Uterus (tissue), 4 donors: ENCODE results near the gene TPRA1. TPM values are rescaled to one million over a fixed set of nuclear protein-coding genes. Genes with fewer than 3 reads are reported as not detected.

ENCODE experiments used
- DNase-seq, 2 donors: peaks; one replicate each; pipeline ENCODE4 v3.0.0-alpha.2; 2019 to 2020
- H3K27ac ChIP-seq, 2 donors: fragments of 200-600 bp; sonication (generic); 1 replicate in 1 of 2; 2 replicates in 1 of 2; pipeline ENCODE4 v1.5.1; 2016 to 2018
- H3K27me3 ChIP-seq, 2 donors: fragments of 200-600 bp; sonication (generic); one replicate each; pipeline ENCODE4 v1.5.1; 2018 to 2019; ENCODE audit warnings: control low read depth in 1 of 2
- H3K36me3 ChIP-seq, 2 donors: fragments of 200-600 bp; sonication (generic); one replicate each; pipeline ENCODE4 v1.5.1; 2019; ENCODE audit warnings: control low read depth in 1 of 2
- H3K4me1 ChIP-seq, 2 donors: fragments of 200-600 bp; sonication (generic); one replicate each; pipeline ENCODE4 v1.5.1; 2018 to 2019; ENCODE audit warnings: control low read depth in 1 of 2
- H3K4me3 ChIP-seq, 2 donors: fragments of 200-600 bp; sonication (generic); 1 replicate in 1 of 2; 2 replicates in 1 of 2; pipeline ENCODE4 v1.5.1; 2018 to 2019; ENCODE audit warnings: mild to moderate bottlenecking in 1 of 2
- H3K9me3 ChIP-seq, 2 donors: fragments of 200-600 bp; sonication (generic); one replicate each; pipeline ENCODE4 v1.5.1; 2019; ENCODE audit warnings: control low read depth in 1 of 2
- CTCF ChIP-seq, 4 experiments: fragments of 200-600 bp in 2 of 4; fragments of 450-650 bp in 2 of 4; sonication (generic) in 2 of 4; IDR thresholded peaks; one replicate each; pipeline ENCODE4 v1.5.1; 2016 to 2019; ENCODE audit warnings: antibody characterized with exemption in 4 of 4, mild to moderate bottlenecking in 2 of 4, moderate library complexity in 1 of 4
- POLR2A ChIP-seq, 2 donors: fragments of 450-650 bp; IDR thresholded peaks; one replicate each; pipeline ENCODE4 v1.6.1; 2016; ENCODE audit warnings: antibody characterized with exemption in 2 of 2, mild to moderate bottlenecking in 1 of 2, moderate library complexity in 1 of 2
- intact Hi-C: fragments of 100-400 bp; cut with DNase I; formaldehyde crosslinking; loops from one replicate; pipeline ENCODE4 v1.15.1; 2023; ENCODE audit warnings: low total_unique reads
- total RNA-seq, 4 donors: library from RNA; depleted of rRNA in 3 of 4; stranded (reverse); fragments of >200 nt in 3 of 4; gene quantifications; one replicate each; pipeline versions ENCODE4 v1.1.0 to v1.2.4, GENCODE V29; 2014 to 2023
- donor health status: DM: yes; HTN: yes; CAD: no.

Gene TPRA1
- total RNA-seq, 4 donors from 2014 or later, result 22.4 to 72.5 (median 37.7) TPM

DNA sequence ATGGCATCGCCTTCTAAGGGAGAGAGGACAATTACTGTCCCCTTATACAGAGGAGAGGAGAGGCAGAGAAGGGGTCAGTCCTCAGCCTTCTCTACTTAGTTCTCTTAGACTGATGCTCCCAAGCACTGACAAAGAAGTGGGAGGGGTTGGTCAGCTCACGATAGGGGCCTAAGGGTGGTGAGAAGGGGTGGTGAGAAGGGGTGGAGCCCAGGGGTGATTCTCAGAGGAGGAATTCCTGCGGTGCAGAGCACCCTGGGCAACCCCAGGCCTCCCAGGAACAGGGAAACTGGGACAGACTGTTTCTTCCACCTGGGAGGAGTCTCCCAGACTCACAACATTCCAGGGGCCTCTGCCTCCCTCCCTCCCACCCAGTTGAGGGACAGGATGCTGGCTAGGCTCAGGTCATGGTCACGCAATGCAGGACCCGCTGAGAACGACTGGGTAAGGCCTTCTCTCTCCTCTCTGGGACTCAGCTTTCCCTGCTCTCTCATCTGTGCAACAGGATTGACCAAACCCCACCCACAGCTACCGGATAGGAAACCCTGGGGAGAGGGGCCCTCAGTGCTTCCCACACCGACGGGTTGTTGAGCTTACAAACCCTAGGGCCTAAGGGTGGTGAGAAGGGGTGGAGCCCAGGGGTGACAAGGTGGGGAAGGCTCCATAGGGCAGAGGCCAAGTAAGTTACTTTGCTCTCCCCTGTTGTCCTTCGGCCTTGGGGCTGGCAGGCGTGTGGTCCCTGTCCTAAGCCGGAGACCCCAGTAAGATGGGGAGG lies 1.5 kb downstream of the TPRA1 start:
- no peaks in the 10 kb centered on the region for H3K9me3 ChIP-seq
- no peaks in the 10 kb centered on the region for H3K27me3 ChIP-seq
- peak overlapping the region; percentile 54 to 93 for H3K4me3 ChIP-seq
- H3K36me3 ChIP-seq, result no peaks in the 10 kb centered on the region
- peak overlapping the region; percentile 90 to 91 for H3K27ac ChIP-seq
- intact Hi-C loops, result no loop called here
- no peak for TF ChIP-seq CTCF (IDR thresholded peaks at IDR 0.05)
- DNase-seq, result no peak
- H3K4me1 ChIP-seq, result peaks cover 0 to 3% of the 10 kb centered on the region in 2 donors

DNA sequence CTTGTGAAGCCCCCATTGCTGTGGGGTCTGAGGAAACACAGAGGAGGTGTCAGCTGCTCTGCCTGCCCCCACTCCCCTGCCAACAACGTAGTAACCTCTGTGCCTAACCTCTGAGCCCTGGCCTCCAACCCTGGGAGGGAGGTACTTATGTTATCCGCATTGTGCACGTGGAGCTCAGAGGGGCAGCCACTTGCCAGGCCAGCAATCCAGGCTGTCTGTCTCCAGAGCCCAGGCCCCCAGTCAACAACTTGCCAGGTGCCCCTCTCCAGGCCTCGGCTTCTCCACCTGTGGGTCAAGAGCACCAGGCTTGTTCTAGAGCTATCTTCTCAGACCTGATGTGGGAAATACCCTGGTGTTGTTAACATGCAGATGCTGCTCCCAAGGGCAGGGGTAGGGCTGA lies 2.7 kb downstream of the TPRA1 start:
- intact Hi-C loops, result no loop called here
- H3K4me3 ChIP-seq, result no peak overlapping the region

GRCh38 chr3:127585813-127586413 lies 4.6 kb downstream of the TPRA1 start:
- Histone ChIP-seq H3K4me1 (peaks cover 0 to 3% of the 10 kb centered on the region in 2 donors), H3K4me3 (no peak overlapping the region), H3K27ac (no peak overlapping the region), H3K36me3 (no peaks in the 10 kb centered on the region), H3K27me3 (no peaks in the 10 kb centered on the region), H3K9me3 (no peaks in the 10 kb centered on the region)
- DNase-seq, result no peak
- intact Hi-C loops, result no loop called here
- TF ChIP-seq POLR2A (IDR thresholded peaks at IDR 0.05), result no peak
- no peak for TF ChIP-seq CTCF (IDR thresholded peaks at IDR 0.05)

More for the DNA sequence above, 2.7 kb downstream of the TPRA1 start:
- no peaks in the 10 kb centered on the region for H3K9me3 ChIP-seq
- no peaks in the 10 kb centered on the region for H3K27me3 ChIP-seq
- no peak overlapping the region for H3K27ac ChIP-seq
- no peak for DNase-seq
- no peaks in the 10 kb centered on the region for H3K36me3 ChIP-seq
- H3K4me1 ChIP-seq, result peaks cover 0 to 3% of the 10 kb centered on the region in 2 donors
- TF ChIP-seq POLR2A (IDR thresholded peaks at IDR 0.05) (no peak), CTCF (IDR thresholded peaks at IDR 0.05) (no peak)

GRCh38 chr3:127585163-127585812 lies 5.2 kb downstream of the TPRA1 start:
- intact Hi-C loops, result no loop called here
- no peak for TF ChIP-seq POLR2A (IDR thresholded peaks at IDR 0.05)
- TF ChIP-seq CTCF (IDR thresholded peaks at IDR 0.05), result no peak
- peaks cover 0 to 3% of the 10 kb centered on the region in 2 donors for H3K4me1 ChIP-seq
- no peak overlapping the region for H3K4me3 ChIP-seq
- DNase-seq, result no peak
- H3K27ac ChIP-seq, result no peak overlapping the region
- H3K9me3 ChIP-seq, result no peaks in the 10 kb centered on the region
- H3K36me3 ChIP-seq, result no peaks in the 10 kb centered on the region
- H3K27me3 ChIP-seq, result no peaks in the 10 kb centered on the region

- no peak overlapping the region for H3K4me3 ChIP-seq
- no peaks in the 10 kb centered on the region for H3K36me3 ChIP-seq
- peaks cover 0 to 3% of the 10 kb centered on the region in 2 donors for H3K4me1 ChIP-seq
- TF ChIP-seq POLR2A (IDR thresholded peaks at IDR 0.05) (no peak), CTCF (IDR thresholded peaks at IDR 0.05) (no peak)
- H3K27me3 ChIP-seq, result no peaks in the 10 kb centered on the region
- intact Hi-C loops, result no loop called here
- no peaks in the 10 kb centered on the region for H3K9me3 ChIP-seq
- no peak for DNase-seq
- no peak overlapping the region for H3K27ac ChIP-seq
Measured at GRCh38 chr3:127584734-127585133, 5.8 kb downstream of the TPRA1 start.
